Gastroesophageal sphincter (tissue), 4 donors: Measurements from ENCODE around the gene KRTAP1-4. TPM values are rescaled to one million over a fixed set of nuclear protein-coding genes. Genes with fewer than 3 reads are reported as not detected.
"Not testable (repeated sequence)": the region's sequence is repeated elsewhere in the genome, so short reads cannot be mapped to it uniquely, and the experiment has no call there.

Source experiments
- ATAC-seq: fragments of 150-250 bp; one replicate; pipeline ENCODE4 v1.9.1; 2016; ENCODE audit warnings: mild to moderate bottlenecking, moderate library complexity
- H3K27ac ChIP-seq, 4 donors: fragments of 200-600 bp; sonication (generic) in 3 of 4; 1 replicate in 3 of 4; 2 replicates in 1 of 4; pipeline ENCODE4 v1.5.1; 2016 to 2019
- H3K27me3 ChIP-seq: fragments of 200-600 bp; sonication (generic); one replicate; pipeline ENCODE4 v1.5.1; 2019
- H3K36me3 ChIP-seq, 2 donors: fragments of 200-600 bp; sonication (generic); one replicate each; pipeline ENCODE4 v1.5.1; 2019; ENCODE audit warnings: control low read depth in 1 of 2
- H3K4me1 ChIP-seq, 3 donors: fragments of 200-600 bp; sonication (generic); 1 replicate in 2 of 3; 2 replicates in 1 of 3; pipeline ENCODE4 v1.5.1; 2016 to 2019; ENCODE audit warnings: control low read depth in 2 of 3
- H3K4me3 ChIP-seq, 2 donors: fragments of 200-600 bp; sonication (generic); one replicate each; pipeline ENCODE4 v1.5.1; 2019; ENCODE audit warnings: mild to moderate bottlenecking in 1 of 2, moderate library complexity in 1 of 2
- H3K9me3 ChIP-seq, 3 donors: fragments of 200-600 bp; sonication (generic); one replicate each; pipeline ENCODE4 v1.5.1; 2017 to 2019; ENCODE audit warnings: control low read depth in 2 of 3
- CTCF ChIP-seq, 4 experiments: fragments of 200-600 bp in 2 of 4; fragments of 450-650 bp in 2 of 4; sonication (generic) in 1 of 4; IDR thresholded peaks; one replicate each; pipeline ENCODE4 v1.5.1; 2017 to 2019; ENCODE audit warnings: antibody characterized with exemption in 4 of 4, mild to moderate bottlenecking in 2 of 4, moderate library complexity in 2 of 4
- EP300 ChIP-seq: sonication (generic); formaldehyde crosslinking; IDR thresholded peaks from one replicate; pipeline ENCODE4 v1.6.1; 2017; ENCODE audit warnings: antibody characterized with exemption, mild to moderate bottlenecking
- POLR2A ChIP-seq, 2 donors: fragments of 450-650 bp; IDR thresholded peaks; one replicate each; pipeline ENCODE4 v1.6.1; 2017; ENCODE audit warnings: antibody characterized with exemption in 2 of 2, mild to moderate bottlenecking in 2 of 2, moderate library complexity in 1 of 2
- POLR2AphosphoS5 ChIP-seq: sonication (generic); formaldehyde crosslinking; IDR thresholded peaks from one replicate; pipeline ENCODE4 v1.6.1; 2017; ENCODE audit warnings: antibody characterized with exemption
- WGBS, 2 donors: methylation state at CpG; one replicate each; pipeline ENCODE4 v1.1.5; 2018; ENCODE audit warnings: low coverage in 1 of 2; 5-methylcytosine and 5-hydroxymethylcytosine counted together
- total RNA-seq, 4 donors: library from RNA; depleted of rRNA; stranded (reverse); fragments of >200 nt; gene quantifications; one replicate each; pipeline ENCODE4 v1.1.0, GENCODE V29; 2016

The KRTAP1-4 gene
- total RNA-seq, 4 donors from 2014 or later, result not detected

DNA sequence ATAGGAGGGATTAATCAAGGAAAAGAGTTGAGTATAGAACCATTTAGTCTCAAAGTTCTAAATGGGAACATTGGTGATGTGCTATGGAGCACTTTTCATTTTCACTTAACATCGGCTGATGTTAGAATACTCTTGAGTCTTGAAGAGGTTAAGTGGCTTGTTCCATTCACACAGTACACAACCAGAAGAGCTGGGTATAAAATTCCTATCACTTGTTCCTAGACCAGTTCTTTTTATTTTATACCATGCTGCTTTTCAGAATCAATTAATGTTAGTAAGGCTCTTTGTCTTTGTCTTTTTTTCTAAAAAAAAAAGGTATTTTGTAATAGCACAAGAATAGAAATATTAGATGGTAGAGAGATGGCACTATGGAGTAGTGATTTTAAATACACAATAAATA is 13.0 kb upstream of the KRTAP1-4 start:
- ATAC-seq, result no peak
- peaks cover 14% of the 10 kb centered on the region for H3K27me3 ChIP-seq
- H3K27ac ChIP-seq, result no peak overlapping the region
- no peaks in the 10 kb centered on the region for H3K4me1 ChIP-seq
- WGBS, 2 donors, result 92 to 100% methylated on average over 1 of the region's 1 CpG
- H3K9me3 ChIP-seq, result peaks cover 0 to 12% (median 0%) of the 10 kb centered on the region in 3 donors
- H3K36me3 ChIP-seq, result no peaks in the 10 kb centered on the region
- TF ChIP-seq EP300, result no peak
- no peak for TF ChIP-seq POLR2AphosphoS5
- no peak for TF ChIP-seq CTCF (IDR thresholded peaks at IDR 0.05)
- TF ChIP-seq POLR2A (IDR thresholded peaks at IDR 0.05), result no peak
- no peak overlapping the region for H3K4me3 ChIP-seq

- not testable (repeated sequence) for H3K27ac ChIP-seq, ATAC-seq, H3K36me3 ChIP-seq, H3K4me3 ChIP-seq, H3K4me1 ChIP-seq, H3K27me3 ChIP-seq
- WGBS, 2 donors, result 45 to 71% methylated on average over 2 of the region's 14 CpGs
- H3K9me3 ChIP-seq, result peaks cover 0 to 12% (median 0%) of the 10 kb centered on the region in 3 donors
These were observed 11.0 kb upstream of the KRTAP1-4 start, which contains the start of gene KRTAP1-1 for GRCh38 chr17:41040783-41041571. Gene KRTAP1-1, minus strand, starts transcription at chr17:41041450. Its CDS starts 53 bp downstream, at chr17:41041397.

DNA sequence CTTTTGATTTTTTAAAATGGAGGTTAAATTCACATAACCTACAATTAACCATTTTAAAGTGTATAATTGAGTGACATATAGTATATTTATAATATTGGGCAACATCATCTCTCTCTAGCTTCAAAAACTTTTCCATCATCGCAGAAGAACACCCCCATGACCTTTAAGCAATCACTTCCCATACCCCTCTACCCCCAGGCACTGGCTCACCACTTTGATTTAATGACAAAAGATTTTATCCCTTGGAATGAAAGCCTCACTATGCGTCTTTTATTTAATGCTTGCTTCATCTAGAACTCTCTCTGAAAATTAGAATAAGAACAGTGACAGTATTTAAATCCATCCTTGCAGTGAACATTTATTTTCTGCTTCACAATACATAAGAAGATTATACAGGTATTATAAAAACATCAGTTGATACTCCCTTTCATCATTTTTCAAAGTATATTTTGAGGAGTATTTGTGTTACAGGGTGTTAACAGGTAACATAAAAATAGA is 7.9 kb upstream of the KRTAP1-4 start:
- Histone ChIP-seq H3K4me1 (no peaks in the 10 kb centered on the region), H3K27ac (no peak overlapping the region), H3K27me3 (no peaks in the 10 kb centered on the region), H3K36me3 (no peaks in the 10 kb centered on the region), H3K9me3 (peaks cover 0 to 4% (median 0%) of the 10 kb centered on the region in 3 donors), H3K4me3 (no peak overlapping the region)
- WGBS, 2 donors, result 58 to 59% methylated on average over 2 of the region's 2 CpGs
- ATAC-seq, result no peak
- no peak for TF ChIP-seq CTCF (IDR thresholded peaks at IDR 0.05)
- no peak for TF ChIP-seq EP300
- no peak for TF ChIP-seq POLR2A (IDR thresholded peaks at IDR 0.05)
- no peak for TF ChIP-seq POLR2AphosphoS5

DNA sequence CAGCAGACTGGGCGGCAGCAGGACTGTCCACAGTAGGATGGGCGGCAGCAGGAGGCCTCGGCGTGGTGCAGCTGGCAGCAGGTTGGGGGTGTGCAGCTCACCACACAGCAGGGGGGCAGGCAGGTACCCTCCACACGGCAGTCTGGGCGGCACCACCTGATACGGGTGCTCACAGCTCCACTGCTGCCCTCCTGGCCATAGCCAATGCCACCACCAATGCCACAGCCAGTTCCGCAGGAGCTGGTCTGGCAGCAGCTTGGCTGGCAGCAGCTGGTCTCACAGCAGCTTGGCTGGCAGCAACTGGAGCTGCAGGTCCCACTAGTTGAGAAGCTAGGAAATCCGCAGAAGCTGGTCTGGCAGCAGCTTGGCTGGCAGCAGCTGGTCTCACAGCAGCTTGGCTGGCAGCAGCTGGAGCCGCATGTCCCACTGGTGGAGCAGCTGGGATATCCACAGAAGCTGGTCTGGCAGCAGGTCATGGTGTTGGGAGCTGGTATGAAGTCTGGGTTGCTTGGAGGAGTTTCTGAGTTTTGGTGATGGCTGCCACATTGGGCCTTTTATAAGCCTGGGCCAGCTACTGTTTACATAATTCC is 4.4 kb upstream of the KRTAP1-4 start, which contains the start of gene KRTAP1-3:
Gene KRTAP1-3 (minus strand): TSS at position 529 of the 590 bp plus-strand sequence. CDS start 53 bp downstream, at position 476.
- not testable (repeated sequence) for H3K27ac ChIP-seq, H3K27me3 ChIP-seq, ATAC-seq, H3K4me1 ChIP-seq, H3K9me3 ChIP-seq, H3K36me3 ChIP-seq, H3K4me3 ChIP-seq
- WGBS, 2 donors, result 88 to 90% methylated on average over 4 to 5 of the region's 10 CpGs

DNA sequence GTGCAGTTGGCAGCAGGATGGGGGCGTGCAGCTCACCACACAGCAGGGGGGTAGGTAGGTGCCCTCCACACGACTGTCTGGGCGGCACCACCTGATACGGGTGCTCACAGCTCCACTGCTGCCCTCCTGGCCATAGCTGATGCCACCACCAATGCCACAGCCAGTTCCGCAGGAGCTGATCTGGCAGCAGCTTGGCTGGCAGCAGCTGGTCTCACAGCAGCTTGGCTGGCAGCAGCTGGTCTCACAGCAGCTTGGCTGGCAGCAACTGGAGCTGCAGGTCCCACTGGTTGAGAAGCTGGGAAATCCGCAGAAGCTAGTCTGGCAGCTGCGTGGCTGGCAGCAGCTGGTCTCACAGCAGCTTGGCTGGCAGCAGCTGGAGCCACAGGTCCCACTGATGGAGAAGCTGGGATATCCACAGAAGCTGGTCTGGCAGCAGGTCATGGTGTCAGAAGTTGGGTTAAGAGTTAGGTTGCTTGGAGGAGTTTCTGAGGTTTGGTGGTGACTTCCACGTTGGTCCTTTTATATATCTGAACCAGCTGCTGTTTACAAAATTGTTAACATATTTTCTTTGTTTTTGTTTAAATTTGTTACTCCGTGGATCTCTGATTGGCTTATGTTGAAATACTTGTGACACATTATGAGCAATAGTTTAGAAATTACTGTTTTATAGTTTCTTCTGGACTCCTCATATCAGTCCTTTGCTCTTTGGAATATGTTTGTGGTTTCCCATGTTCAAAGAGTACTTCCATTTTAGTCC is 3.1 kb downstream of the KRTAP1-4 start, which contains the start of gene KRTAP1-5:
Gene KRTAP1-5 (minus strand): TSS at position 494 of the 757 bp plus-strand sequence. CDS start 53 bp downstream, at position 441.
- H3K36me3 ChIP-seq, result no peaks in the 10 kb centered on the region
- H3K27me3 ChIP-seq, result peaks cover 27% of the 10 kb centered on the region
- WGBS, 2 donors, result 41 to 45% methylated on average over 2 of the region's 9 CpGs
- H3K4me3 ChIP-seq, result no peak within 1 kb of the TSS
- no peaks in the 10 kb centered on the region for H3K4me1 ChIP-seq
- H3K9me3 ChIP-seq, result no peaks in the 10 kb centered on the region
- no peak for TF ChIP-seq CTCF (IDR thresholded peaks at IDR 0.05)
- TF ChIP-seq EP300, result no peak
- no peak for TF ChIP-seq POLR2A (IDR thresholded peaks at IDR 0.05)
- no peak for TF ChIP-seq POLR2AphosphoS5
- H3K27ac ChIP-seq, result no peak within 1 kb of the TSS
- ATAC-seq, result no peak
